ENCODE measurements around the gene GPRIN3.

DNA sequence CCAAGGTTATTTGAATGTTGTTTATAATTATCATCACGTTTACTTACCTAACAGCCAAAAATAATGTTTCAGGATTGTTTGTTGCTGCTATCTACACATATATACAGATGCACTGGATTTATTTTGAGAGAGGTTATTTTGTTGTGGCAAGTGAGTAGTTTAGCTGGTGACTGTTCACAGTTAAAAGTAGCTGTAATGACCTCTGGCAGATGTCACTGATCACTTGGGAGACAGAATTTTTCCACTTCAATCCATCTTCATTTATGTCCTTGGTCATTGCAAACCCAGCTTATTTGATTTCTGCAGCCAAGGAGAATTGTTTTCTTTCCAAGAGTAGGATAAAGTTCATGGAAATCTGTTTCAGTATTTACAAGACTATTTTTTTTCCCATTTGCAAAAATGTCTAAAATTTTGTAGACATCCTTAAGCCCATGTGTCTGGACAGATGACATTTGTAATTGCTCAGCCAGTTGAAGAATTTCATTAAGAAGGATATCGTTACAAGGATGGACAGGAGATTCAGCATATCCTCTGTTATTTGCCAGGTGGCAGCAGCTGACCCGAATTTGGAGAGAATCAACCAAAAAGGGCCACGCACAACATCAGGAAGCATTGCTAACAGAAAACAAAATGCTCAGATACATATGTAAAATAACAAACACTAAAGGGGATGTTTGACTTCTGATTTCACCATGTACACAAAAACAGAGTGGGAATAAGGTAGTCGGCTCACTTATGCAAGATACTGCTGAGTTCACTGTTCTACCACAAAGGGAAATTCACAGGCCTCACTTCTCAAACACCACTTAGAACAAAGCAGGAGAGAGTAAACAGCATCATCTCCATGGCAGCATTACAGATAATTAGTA lies 64.5 kb downstream of the GPRIN3 start:
- no peak for TF ChIP-seq EZH2 (IDR thresholded peaks at IDR 0.05; ENCODE audit: insufficient read depth, poor library complexity, severe bottlenecking)
- no peak for TF ChIP-seq EZH2phosphoT487 (IDR thresholded peaks at IDR 0.05; ENCODE audit: insufficient read depth, low read depth)

All from GM23248 (cell line).